ENCODE data around the gene B9D2. TPM values are rescaled to one million over a fixed set of nuclear protein-coding genes. Genes with fewer than 3 reads are reported as not detected.
A peak's percentile ranks its signal among the peaks of the same experiment; 100 is the strongest.
"Not testable (repeated sequence)": the region's sequence is repeated elsewhere in the genome, so short reads cannot be mapped to it uniquely, and the experiment has no call there.

B9D2 gene
- total RNA-seq, 2 experiments from 2014 or later: 11.5 to 13.0 TPM

- Mint-ChIP-seq H3K4me3 (peak overlapping the region; percentile 97), H3K27ac (peak overlapping the region; percentile 90), H3K9me3 (peaks cover 4% of the 10 kb centered on the region), H3K4me1 (peaks cover 40% of the 10 kb centered on the region), H3K36me3 (peaks cover 39% of the 10 kb centered on the region), H3K27me3 (no peaks in the 10 kb centered on the region)
- ATAC-seq (ENCODE audit: low read depth) (peak; percentile 8), DNase-seq (no peak)
- POLR2A ChIA-PET: interaction anchor here (0.6 to 6.9 kb wide), 17 partner anchors 9 to 573 kb away, joined by 3 to 64 read pairs (median 6); partner anchors contain the start of genes B9D2, CCDC97, DMAC2 and RAB4B
Observed at GRCh38 chr19:41350735-41351338, 13.1 kb downstream of the B9D2 start.

- H3K9me3 Mint-ChIP-seq; H3K4me3 Mint-ChIP-seq; DNase-seq; H3K27me3 Mint-ChIP-seq; H3K27ac Mint-ChIP-seq; ATAC-seq (ENCODE audit: low read depth): not testable (repeated sequence)
- Mint-ChIP-seq H3K4me1 (peaks cover 45% of the 10 kb centered on the region), H3K36me3 (peaks cover 50% of the 10 kb centered on the region)
- POLR2A ChIA-PET: interaction anchor here (0.8 to 4.5 kb wide), 2 partner anchors 9 to 19 kb away, joined by 3 to 33 read pairs; no protein-coding TSS in a partner anchor
Observed at GRCh38 chr19:41346916-41347315, 17.0 kb downstream of the B9D2 start.

- peaks cover 45% of the 10 kb centered on the region for H3K4me1 Mint-ChIP-seq
- POLR2A ChIA-PET: no interaction called here
- H3K4me3 Mint-ChIP-seq: no peak overlapping the region
Observed at GRCh38 chr19:41344162-41344561, 19.8 kb downstream of the B9D2 start.

GRCh38 chr19:41341669-41342490 lies 22.1 kb downstream of the B9D2 start:
- Mint-ChIP-seq H3K27ac (peak overlapping the region; percentile 73), H3K4me3 (peak overlapping the region; percentile 55), H3K27me3 (no peaks in the 10 kb centered on the region), H3K9me3 (no peaks in the 10 kb centered on the region), H3K4me1 (peaks cover 42% of the 10 kb centered on the region), H3K36me3 (peaks cover 45% of the 10 kb centered on the region)
- POLR2A ChIA-PET: interaction anchor here (0.6 to 1.5 kb wide), 10 partner anchors 10 to 197 kb away, joined by 3 to 7 read pairs (median 3); partner anchors contain the start of genes B9D2, CCDC97 and DMAC2
- ATAC-seq (ENCODE audit: low read depth): peak; percentile 61
- DNase-seq: no peak

More at GRCh38 chr19:41344162-41344561, 19.8 kb downstream of the B9D2 start:
- peaks cover 51% of the 10 kb centered on the region for H3K36me3 Mint-ChIP-seq
- ATAC-seq (ENCODE audit: low read depth) (no peak), DNase-seq (no peak)
- peak overlapping the region; percentile 21 for H3K27ac Mint-ChIP-seq
- H3K9me3 Mint-ChIP-seq: peaks cover 4% of the 10 kb centered on the region
- no peaks in the 10 kb centered on the region for H3K27me3 Mint-ChIP-seq

- H3K36me3 Mint-ChIP-seq: peaks cover 38% of the 10 kb centered on the region
- peaks cover 49% of the 10 kb centered on the region for H3K4me1 Mint-ChIP-seq
- H3K27ac Mint-ChIP-seq: peak overlapping the region; percentile 39
- H3K4me3 Mint-ChIP-seq: no peak overlapping the region
- H3K27me3 Mint-ChIP-seq: no peaks in the 10 kb centered on the region
- POLR2A ChIA-PET: no interaction called here
- DNase-seq (no peak), ATAC-seq (ENCODE audit: low read depth) (no peak)
- H3K9me3 Mint-ChIP-seq: no peaks in the 10 kb centered on the region
Observed at GRCh38 chr19:41339936-41340335, 24.0 kb downstream of the B9D2 start.

GRCh38 chr19:41335467-41335866 lies 28.5 kb downstream of the B9D2 start:
- Mint-ChIP-seq H3K27ac (peak overlapping the region; percentile 51), H3K9me3 (no peaks in the 10 kb centered on the region), H3K4me3 (no peak overlapping the region), H3K4me1 (peaks cover 37% of the 10 kb centered on the region), H3K36me3 (peaks cover 31% of the 10 kb centered on the region), H3K27me3 (no peaks in the 10 kb centered on the region)
- ATAC-seq (ENCODE audit: low read depth) (no peak), DNase-seq (no peak)
- POLR2A ChIA-PET: interaction anchor here (0.6 to 3.7 kb wide), 3 partner anchors 8 to 16 kb away, joined by 3 to 17 read pairs (median 3); no protein-coding TSS in a partner anchor

GRCh38 chr19:41334793-41335192 lies 29.2 kb downstream of the B9D2 start:
- Mint-ChIP-seq H3K27ac (peak overlapping the region; percentile 51), H3K36me3 (peaks cover 31% of the 10 kb centered on the region), H3K4me3 (no peak overlapping the region), H3K27me3 (no peaks in the 10 kb centered on the region), H3K9me3 (no peaks in the 10 kb centered on the region), H3K4me1 (peaks cover 36% of the 10 kb centered on the region)
- DNase-seq: no peak
- POLR2A ChIA-PET: interaction anchor here (3.7 kb wide), 1 partner anchor 17 kb away, joined by 17 read pairs; no protein-coding TSS in a partner anchor
- ATAC-seq (ENCODE audit: low read depth): no peak

GRCh38 chr19:41332468-41332867 lies 31.5 kb downstream of the B9D2 start:
- Mint-ChIP-seq H3K4me1 (peaks cover 44% of the 10 kb centered on the region), H3K27ac (no peak overlapping the region), H3K4me3 (no peak overlapping the region), H3K9me3 (no peaks in the 10 kb centered on the region), H3K36me3 (peaks cover 26% of the 10 kb centered on the region), H3K27me3 (no peaks in the 10 kb centered on the region)
- POLR2A ChIA-PET: interaction anchor here (0.6 kb wide), 1 partner anchor 46 kb away, joined by 3 read pairs; no protein-coding TSS in a partner anchor
- ATAC-seq (ENCODE audit: low read depth): no peak
- no peak for DNase-seq

GRCh38 chr19:41332000-41332399 lies 31.9 kb downstream of the B9D2 start:
- Mint-ChIP-seq H3K27ac (no peak overlapping the region), H3K27me3 (no peaks in the 10 kb centered on the region), H3K4me3 (no peak overlapping the region), H3K36me3 (peaks cover 26% of the 10 kb centered on the region), H3K9me3 (no peaks in the 10 kb centered on the region), H3K4me1 (peaks cover 45% of the 10 kb centered on the region)
- POLR2A ChIA-PET: no interaction called here
- no peak for DNase-seq
- no peak for ATAC-seq (ENCODE audit: low read depth)

- Mint-ChIP-seq H3K4me3 (peak overlapping the region; percentile 15), H3K27me3 (no peaks in the 10 kb centered on the region), H3K36me3 (peaks cover 33% of the 10 kb centered on the region), H3K27ac (peak overlapping the region; percentile 35), H3K4me1 (peaks cover 49% of the 10 kb centered on the region), H3K9me3 (no peaks in the 10 kb centered on the region)
- POLR2A ChIA-PET: no interaction called here
- ATAC-seq (ENCODE audit: low read depth) (no peak), DNase-seq (no peak)
Observed at GRCh38 chr19:41330946-41331678, 32.8 kb downstream of the B9D2 start.

- DNase-seq (no peak), ATAC-seq (ENCODE audit: low read depth) (no peak)
- Mint-ChIP-seq H3K4me3 (peak overlapping the region; percentile 43), H3K27me3 (no peaks in the 10 kb centered on the region), H3K36me3 (peaks cover 34% of the 10 kb centered on the region), H3K27ac (peak overlapping the region; percentile 72), H3K9me3 (no peaks in the 10 kb centered on the region), H3K4me1 (peaks cover 47% of the 10 kb centered on the region)
- POLR2A ChIA-PET: interaction anchor here (4.0 kb wide), 1 partner anchor 22 kb away, joined by 54 read pairs; the partner anchor contains the start of gene TGFB1
Observed at GRCh38 chr19:41330481-41330880, 33.5 kb downstream of the B9D2 start.

GRCh38 chr19:41328842-41329225 lies 35.1 kb downstream of the B9D2 start:
- Mint-ChIP-seq H3K4me1 (peaks cover 48% of the 10 kb centered on the region), H3K9me3 (no peaks in the 10 kb centered on the region), H3K36me3 (peaks cover 36% of the 10 kb centered on the region), H3K27me3 (no peaks in the 10 kb centered on the region), H3K4me3 (peak overlapping the region; percentile 70), H3K27ac (peak overlapping the region; percentile 87)
- ATAC-seq (ENCODE audit: low read depth): no peak
- DNase-seq: no peak
- POLR2A ChIA-PET: interaction anchor here (1.2 to 4.0 kb wide), 6 partner anchors 19 to 65 kb away, joined by 3 to 54 read pairs (median 14); partner anchors contain the start of genes B9D2, HNRNPUL1 and TGFB1
